Endothelial cell (in vitro differentiated cells): ENCODE data around the gene MUC6. TPM values are rescaled to one million over a fixed set of nuclear protein-coding genes. Genes with fewer than 3 reads are reported as not detected.

Experiments
- DNase-seq: peaks from one replicate; pipeline ENCODE4 v3.0.0; 2021; ENCODE audit warnings: low spot score
- H3K27ac Mint-ChIP-seq: one replicate; pipeline ENCODE4 v1.8.0; 2021; ENCODE audit warnings: mixed read lengths, inconsistent platforms; ENCODE audit not compliant: unreplicated experiment
- H3K27me3 Mint-ChIP-seq: one replicate; pipeline ENCODE4 v1.8.0; 2021; ENCODE audit warnings: mild to moderate bottlenecking, moderate library complexity, mixed read lengths, inconsistent platforms; ENCODE audit not compliant: unreplicated experiment
- H3K36me3 Mint-ChIP-seq: one replicate; pipeline ENCODE4 v1.8.0; 2021; ENCODE audit warnings: mild to moderate bottlenecking, low read depth, mixed read lengths, inconsistent platforms; ENCODE audit not compliant: unreplicated experiment
- H3K4me1 Mint-ChIP-seq: one replicate; pipeline ENCODE4 v1.8.0; 2021; ENCODE audit warnings: mild to moderate bottlenecking, mixed read lengths, inconsistent platforms; ENCODE audit not compliant: unreplicated experiment
- H3K4me3 Mint-ChIP-seq: one replicate; pipeline ENCODE4 v1.8.0; 2021; ENCODE audit warnings: mild to moderate bottlenecking, mixed read lengths, inconsistent platforms; ENCODE audit not compliant: unreplicated experiment
- H3K9me3 Mint-ChIP-seq: one replicate; pipeline ENCODE4 v1.8.0; 2021; ENCODE audit warnings: mixed read lengths, inconsistent platforms; ENCODE audit not compliant: unreplicated experiment
- CTCF ChIP-seq: fragments of 200-600 bp; sonication (generic); IDR thresholded peaks from one replicate; pipeline ENCODE4 v1.5.0; 2021; ENCODE audit warnings: antibody characterized with exemption; ENCODE audit not compliant: unreplicated experiment
- total RNA-seq: library from RNA; stranded (reverse); fragmentation: NEBNext Ultra II Directional; extraction: Animal tissue kit (Norgen Biotek cat#: 25700); gene quantifications from one replicate; pipeline ENCODE4 v1.2.1, GENCODE V29; 2021; ENCODE audit not compliant: unreplicated experiment

Gene MUC6
- total RNA-seq, 1 donor from 2014 or later, result not detected

- Mint-ChIP-seq H3K27me3 (peaks cover 21% of the 10 kb centered on the region), H3K27ac (no peak overlapping the region), H3K9me3 (no peaks in the 10 kb centered on the region), H3K36me3 (peaks cover 51% of the 10 kb centered on the region), H3K4me1 (peaks cover 14% of the 10 kb centered on the region), H3K4me3 (peak overlapping the region; percentile 19)
- DNase-seq, result no peak
- no peak for TF ChIP-seq CTCF
These were observed 65.3 kb downstream of the MUC6 start for GRCh38 chr11:971092-971690.

DNA sequence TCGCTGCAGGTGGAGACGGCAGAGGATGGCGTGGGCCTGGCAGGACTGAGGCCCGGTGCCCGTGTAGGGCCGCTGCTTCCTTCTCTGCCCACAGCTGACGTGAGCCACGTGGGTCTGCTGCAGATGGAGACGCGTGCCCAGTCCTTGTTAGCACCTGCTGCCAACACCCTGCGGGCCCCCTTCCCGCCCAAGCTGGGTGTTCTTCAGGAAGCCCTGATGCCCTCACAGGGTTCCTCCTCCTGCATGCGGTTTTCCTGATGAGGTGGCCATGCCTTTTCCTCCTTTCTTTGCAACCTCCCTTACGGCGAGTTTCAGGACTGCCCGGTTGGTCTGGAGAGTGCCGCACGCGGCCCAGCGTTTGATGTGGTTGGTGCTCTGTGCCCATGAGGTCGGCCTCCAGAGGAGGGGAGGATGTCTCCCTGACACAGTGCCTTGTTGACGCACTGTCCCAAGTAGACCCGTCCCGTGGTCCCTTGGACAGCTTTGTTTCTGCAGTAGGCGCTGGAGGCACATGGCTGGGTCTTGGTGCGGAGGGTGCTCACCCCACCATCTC, 66.1 kb downstream of the MUC6 start:
- peaks cover 46% of the 10 kb centered on the region for H3K36me3 Mint-ChIP-seq
- H3K4me1 Mint-ChIP-seq, result peaks cover 10% of the 10 kb centered on the region
- H3K4me3 Mint-ChIP-seq, result peak overlapping the region; percentile 13
- H3K9me3 Mint-ChIP-seq, result no peaks in the 10 kb centered on the region
- H3K27me3 Mint-ChIP-seq, result peaks cover 15% of the 10 kb centered on the region
- no peak for TF ChIP-seq CTCF
- H3K27ac Mint-ChIP-seq, result peak overlapping the region; percentile 12
- DNase-seq, result no peak

- H3K4me1 Mint-ChIP-seq, result peaks cover 4% of the 10 kb centered on the region
- TF ChIP-seq CTCF, result no peak
- peaks cover 15% of the 10 kb centered on the region for H3K27me3 Mint-ChIP-seq
- no peaks in the 10 kb centered on the region for H3K9me3 Mint-ChIP-seq
- H3K27ac Mint-ChIP-seq, result peak overlapping the region; percentile 12
- peak overlapping the region; percentile 13 for H3K4me3 Mint-ChIP-seq
- DNase-seq, result no peak
- H3K36me3 Mint-ChIP-seq, result peaks cover 43% of the 10 kb centered on the region
These were observed 66.8 kb downstream of the MUC6 start for GRCh38 chr11:969651-970205.

GRCh38 chr11:968822-969221, 67.7 kb downstream of the MUC6 start:
- Mint-ChIP-seq H3K4me1 (peaks cover 4% of the 10 kb centered on the region), H3K4me3 (no peak overlapping the region), H3K9me3 (no peaks in the 10 kb centered on the region), H3K27me3 (peaks cover 16% of the 10 kb centered on the region), H3K27ac (no peak overlapping the region), H3K36me3 (peaks cover 50% of the 10 kb centered on the region)
- no peak for DNase-seq
- no peak for TF ChIP-seq CTCF

DNA sequence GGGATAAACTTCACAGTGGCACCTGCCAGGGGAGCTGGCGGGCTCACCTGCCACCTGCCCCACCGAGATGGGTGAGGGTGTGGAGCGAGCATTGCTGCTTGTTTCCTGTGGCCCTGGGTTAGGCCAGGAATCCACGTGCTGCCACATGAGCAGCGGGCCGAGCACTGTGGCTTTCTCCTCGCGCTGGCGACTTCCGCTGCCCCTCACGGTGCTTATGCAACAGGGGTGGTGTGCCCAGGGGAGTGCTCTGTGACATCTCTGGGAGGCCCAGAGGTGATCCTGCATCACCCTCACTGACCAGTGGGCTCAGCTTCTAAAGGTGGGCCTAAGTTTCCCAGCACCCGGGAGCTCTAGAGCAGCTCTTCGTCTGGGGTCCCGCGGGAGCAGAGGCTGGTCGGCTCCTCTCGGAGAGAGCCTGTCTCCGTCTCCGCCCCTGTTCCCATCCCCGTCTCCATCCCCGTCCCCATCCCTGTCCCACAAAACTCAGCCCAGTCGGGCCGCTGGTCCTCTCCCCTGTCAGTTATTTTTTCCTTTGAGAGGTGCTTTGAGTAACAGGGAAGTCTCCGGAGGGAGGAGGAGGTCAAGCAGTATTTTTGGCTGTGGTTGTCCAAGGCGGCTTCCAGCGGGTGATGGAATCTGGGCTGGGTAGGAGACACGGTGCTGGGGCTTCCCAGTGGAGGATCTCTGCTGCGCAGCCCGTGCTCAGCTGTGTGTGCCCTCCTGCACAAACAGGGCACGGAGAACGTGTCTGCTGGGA, 68.3 kb downstream of the MUC6 start:
- Mint-ChIP-seq H3K27me3 (peaks cover 15% of the 10 kb centered on the region), H3K36me3 (peaks cover 50% of the 10 kb centered on the region), H3K27ac (no peak overlapping the region), H3K4me1 (peaks cover 4% of the 10 kb centered on the region), H3K4me3 (no peak overlapping the region), H3K9me3 (no peaks in the 10 kb centered on the region)
- TF ChIP-seq CTCF, result no peak
- DNase-seq, result no peak
